T-helper 22 cell (primary cell): ENCODE measurements around the gene ZIC1.

Experiments used
- DNase-seq: peaks from one replicate; pipeline ENCODE4 v3.0.0-alpha.2; 2020; ENCODE audit warnings: low read depth

ZIC1 gene

GRCh38 chr3:147410116-147410525, 956 bp downstream of the ZIC1 start:
- no peak for DNase-seq

- DNase-seq, result no peak
These were observed 1.5 kb downstream of the ZIC1 start for GRCh38 chr3:147410526-147411237.

GRCh38 chr3:147411238-147411814, 2.2 kb downstream of the ZIC1 start:
- no peak for DNase-seq

GRCh38 chr3:147411815-147412241, 2.7 kb downstream of the ZIC1 start:
- no peak for DNase-seq

GRCh38 chr3:147412261-147412916, 3.2 kb downstream of the ZIC1 start:
- DNase-seq, result no peak

GRCh38 chr3:147412917-147413685, 3.9 kb downstream of the ZIC1 start:
- no peak for DNase-seq

- DNase-seq, result no peak
These were observed 4.7 kb downstream of the ZIC1 start for GRCh38 chr3:147413686-147414389.

- no peak for DNase-seq
These were observed 5.4 kb downstream of the ZIC1 start for GRCh38 chr3:147414390-147415138.

GRCh38 chr3:147415286-147415685, 6.1 kb downstream of the ZIC1 start:
- DNase-seq, result no peak

GRCh38 chr3:147415874-147416273, 6.7 kb downstream of the ZIC1 start:
- no peak for DNase-seq

GRCh38 chr3:147416931-147417330, 7.8 kb downstream of the ZIC1 start:
- DNase-seq, result no peak

GRCh38 chr3:147417551-147418295, 8.6 kb downstream of the ZIC1 start:
- DNase-seq, result no peak

GRCh38 chr3:147418371-147418781, 9.2 kb downstream of the ZIC1 start:
- no peak for DNase-seq

GRCh38 chr3:147418808-147419701, 9.9 kb downstream of the ZIC1 start:
- DNase-seq, result no peak

GRCh38 chr3:147419781-147420224, 10.6 kb downstream of the ZIC1 start:
- DNase-seq, result no peak

- DNase-seq, result no peak
These were observed 11.4 kb downstream of the ZIC1 start for GRCh38 chr3:147420353-147421183.

- no peak for DNase-seq
These were observed 12.2 kb downstream of the ZIC1 start for GRCh38 chr3:147421184-147421912.

- DNase-seq, result no peak
These were observed 13.0 kb downstream of the ZIC1 start for GRCh38 chr3:147422196-147422595.
